HG03196 (cell line): ENCODE data around the gene PUM2.
"Not testable (repeated sequence)": the region's sequence is repeated elsewhere in the genome, so short reads cannot be mapped to it uniquely, and the experiment has no call there.

Experiments
- ATAC-seq: cut with Tn5 transposase; IDR thresholded peaks from one replicate; pipeline ENCODE4 v1.9.1; 2021; ENCODE audit not compliant: unreplicated experiment

The PUM2 gene, protein sequence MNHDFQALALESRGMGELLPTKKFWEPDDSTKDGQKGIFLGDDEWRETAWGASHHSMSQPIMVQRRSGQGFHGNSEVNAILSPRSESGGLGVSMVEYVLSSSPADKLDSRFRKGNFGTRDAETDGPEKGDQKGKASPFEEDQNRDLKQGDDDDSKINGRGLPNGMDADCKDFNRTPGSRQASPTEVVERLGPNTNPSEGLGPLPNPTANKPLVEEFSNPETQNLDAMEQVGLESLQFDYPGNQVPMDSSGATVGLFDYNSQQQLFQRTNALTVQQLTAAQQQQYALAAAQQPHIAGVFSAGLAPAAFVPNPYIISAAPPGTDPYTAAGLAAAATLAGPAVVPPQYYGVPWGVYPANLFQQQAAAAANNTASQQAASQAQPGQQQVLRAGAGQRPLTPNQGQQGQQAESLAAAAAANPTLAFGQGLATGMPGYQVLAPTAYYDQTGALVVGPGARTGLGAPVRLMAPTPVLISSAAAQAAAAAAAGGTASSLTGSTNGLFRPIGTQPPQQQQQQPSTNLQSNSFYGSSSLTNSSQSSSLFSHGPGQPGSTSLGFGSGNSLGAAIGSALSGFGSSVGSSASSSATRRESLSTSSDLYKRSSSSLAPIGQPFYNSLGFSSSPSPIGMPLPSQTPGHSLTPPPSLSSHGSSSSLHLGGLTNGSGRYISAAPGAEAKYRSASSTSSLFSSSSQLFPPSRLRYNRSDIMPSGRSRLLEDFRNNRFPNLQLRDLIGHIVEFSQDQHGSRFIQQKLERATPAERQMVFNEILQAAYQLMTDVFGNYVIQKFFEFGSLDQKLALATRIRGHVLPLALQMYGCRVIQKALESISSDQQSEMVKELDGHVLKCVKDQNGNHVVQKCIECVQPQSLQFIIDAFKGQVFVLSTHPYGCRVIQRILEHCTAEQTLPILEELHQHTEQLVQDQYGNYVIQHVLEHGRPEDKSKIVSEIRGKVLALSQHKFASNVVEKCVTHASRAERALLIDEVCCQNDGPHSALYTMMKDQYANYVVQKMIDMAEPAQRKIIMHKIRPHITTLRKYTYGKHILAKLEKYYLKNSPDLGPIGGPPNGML

DNA sequence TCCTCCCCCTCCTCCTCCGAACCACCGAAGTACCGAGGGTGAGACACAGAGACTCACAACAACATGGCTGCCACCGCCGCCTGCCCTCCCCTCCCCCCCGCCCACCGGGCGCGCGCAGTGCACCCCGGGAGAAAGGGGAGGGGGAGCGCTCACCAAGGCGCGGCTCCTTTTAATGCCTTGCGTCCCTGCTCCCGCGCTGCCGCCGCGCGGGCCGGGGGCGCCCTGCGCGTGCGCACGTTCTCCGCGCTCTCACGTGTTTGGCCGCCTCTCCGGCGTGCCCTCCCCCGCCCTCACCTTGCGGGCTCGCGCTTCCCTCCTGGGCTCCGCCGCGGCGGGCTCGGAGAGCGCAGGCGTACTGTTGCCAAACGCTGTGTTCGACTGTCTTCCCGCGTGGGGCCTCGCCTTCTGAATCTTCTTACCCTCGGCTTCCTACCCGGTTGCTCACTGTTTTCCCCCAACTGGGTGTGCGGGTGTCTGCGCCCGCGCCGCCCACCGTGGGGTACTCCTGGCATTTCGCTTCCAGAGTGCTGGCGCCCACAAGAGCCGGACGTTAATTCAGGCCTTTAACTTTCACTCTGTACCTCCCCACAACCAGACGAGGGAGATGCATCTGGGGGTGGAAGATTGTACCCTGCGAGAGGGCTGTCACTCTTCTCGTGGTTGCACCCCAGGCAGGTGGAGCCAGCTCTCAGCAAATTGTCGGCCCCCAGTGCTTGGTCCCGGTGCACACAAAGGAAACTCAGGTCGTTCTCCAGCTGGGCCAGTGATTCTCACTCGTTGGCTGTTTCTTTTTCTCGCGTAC is at the start of gene PUM2:
PUM2 (minus strand) TSS at position 92 of the 802 bp plus-strand sequence. CDS start 23,484 bp downstream, outside the sequence.
- ATAC-seq, result peak; percentile 82

DNA sequence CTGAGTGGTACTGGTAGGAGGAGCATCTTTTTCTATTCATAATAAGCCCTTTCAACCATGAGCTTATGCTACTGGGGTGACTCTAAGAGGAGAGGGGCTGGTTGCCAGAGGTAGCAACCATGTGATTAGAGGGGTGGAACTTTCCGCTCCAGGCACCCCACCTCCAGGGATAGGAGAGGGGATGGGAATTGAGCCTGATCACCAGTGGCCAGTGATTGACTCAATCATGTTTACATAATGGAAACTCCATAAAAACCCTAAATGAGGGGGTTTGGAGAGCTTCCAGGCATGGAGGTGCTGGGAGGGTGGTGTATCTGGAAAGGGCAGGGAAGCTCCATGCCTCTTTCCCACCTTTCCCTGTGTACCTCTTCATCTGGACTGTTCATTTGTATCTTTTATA is 49.7 kb upstream of the PUM2 start:
- no peak for ATAC-seq

DNA sequence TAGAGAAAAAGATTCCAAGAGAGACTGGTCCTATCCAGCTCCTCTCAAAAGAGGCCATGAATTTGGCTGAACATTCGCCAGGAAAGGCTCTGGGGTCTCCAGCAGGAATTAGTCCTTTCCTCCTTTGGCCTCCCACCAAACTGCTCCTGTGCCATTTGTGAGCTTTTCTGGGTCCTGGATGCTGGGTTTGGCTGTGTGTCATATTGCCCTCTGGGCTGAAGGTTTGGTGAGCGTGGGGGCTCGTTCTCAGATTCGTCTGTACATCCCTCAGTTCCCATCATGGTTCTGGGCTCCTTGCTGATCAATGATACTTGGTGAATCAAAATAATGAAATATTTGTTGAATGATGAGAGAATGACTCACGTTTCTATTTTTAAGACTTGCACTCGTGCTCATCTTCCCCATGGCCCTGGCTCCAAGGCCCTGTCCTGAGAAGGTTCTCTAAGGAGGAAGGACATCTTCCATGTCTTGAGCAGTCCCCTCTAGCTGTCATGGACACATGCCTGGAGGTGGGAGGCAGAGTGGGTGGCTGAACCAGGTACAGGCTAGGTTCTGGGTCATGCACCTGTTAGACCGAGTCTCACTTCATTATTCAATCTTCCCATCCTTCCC is 48.4 kb upstream of the PUM2 start:
- ATAC-seq, result no peak

DNA sequence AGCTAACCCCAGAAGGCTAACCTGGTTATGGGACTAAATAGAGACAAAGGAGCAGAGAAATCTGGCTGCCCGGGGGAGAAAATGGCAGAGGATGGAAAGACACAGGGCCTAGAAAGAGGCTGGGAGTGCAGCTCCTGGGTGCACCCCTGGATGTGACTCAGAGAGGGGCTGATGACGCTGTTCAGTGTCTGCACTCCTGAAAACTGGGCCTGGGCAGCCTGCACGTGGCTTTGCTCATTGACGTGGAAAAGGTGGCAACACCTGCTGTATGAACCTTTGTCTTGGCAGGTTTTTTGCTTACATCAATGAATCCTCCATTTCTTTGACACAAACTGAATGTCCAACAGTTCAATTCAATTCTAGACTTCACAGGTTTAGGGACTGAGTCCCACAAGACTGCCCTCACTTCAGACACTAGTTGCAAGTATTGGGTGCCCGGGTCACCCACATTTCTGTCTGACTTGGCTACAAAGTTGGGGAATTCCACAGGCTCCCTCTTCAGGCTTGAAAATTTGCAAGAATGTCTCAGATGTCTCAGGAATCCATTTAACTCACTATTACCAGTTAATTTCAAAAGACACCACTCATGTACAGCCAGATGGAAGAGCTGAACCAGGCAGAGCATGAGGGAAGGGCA is 47.3 kb upstream of the PUM2 start:
- no peak for ATAC-seq

DNA sequence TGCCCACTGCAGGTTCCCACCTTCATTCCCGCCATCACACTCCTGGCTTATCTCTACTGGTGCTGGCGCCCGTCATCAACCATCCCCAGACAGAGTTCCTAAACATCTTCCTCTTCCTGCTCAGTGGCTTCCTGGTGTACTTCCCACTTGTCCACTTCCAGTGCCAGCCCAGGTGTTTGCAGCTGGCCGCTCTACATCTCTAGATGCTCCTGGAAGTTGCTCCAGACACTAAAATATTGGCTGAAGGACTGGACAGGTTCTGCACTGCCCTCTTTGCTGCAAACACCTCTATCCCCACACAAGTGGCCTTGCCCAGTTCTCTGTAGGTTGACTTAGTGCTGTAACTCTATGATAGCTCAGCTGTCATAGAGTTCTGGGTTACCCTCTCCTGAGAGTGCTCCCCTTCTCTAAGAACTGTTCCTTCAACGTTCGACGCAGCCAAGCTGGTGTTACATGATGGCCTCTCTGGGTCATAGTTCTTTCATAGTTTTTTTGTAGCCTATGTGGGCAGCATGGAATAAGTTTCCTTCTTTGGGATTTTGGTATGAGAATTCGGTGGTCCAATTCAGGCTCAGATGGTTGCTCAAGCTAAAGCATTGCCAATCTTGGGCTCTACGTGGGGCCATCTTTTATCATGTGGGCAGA is 45.8 kb upstream of the PUM2 start:
- ATAC-seq, result no peak

DNA sequence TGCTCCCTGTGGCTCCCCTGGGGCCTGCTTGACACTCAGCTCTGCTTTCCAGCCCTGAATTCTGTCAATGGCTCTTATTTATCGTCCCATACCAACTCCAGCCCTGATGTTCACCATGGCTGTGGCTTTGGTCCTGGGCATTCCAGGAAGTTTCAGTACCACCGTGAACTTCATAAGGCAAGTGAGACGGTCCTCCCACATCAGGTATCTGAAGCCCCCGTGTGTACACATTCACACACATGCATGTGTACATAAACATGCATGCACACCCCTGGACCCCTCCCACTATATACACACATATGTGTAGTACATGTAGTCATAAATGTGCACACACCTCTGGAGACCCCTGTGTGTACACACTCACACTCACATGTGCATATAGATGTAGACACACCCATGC is 43.3 kb upstream of the PUM2 start:
- ATAC-seq, result no peak

DNA sequence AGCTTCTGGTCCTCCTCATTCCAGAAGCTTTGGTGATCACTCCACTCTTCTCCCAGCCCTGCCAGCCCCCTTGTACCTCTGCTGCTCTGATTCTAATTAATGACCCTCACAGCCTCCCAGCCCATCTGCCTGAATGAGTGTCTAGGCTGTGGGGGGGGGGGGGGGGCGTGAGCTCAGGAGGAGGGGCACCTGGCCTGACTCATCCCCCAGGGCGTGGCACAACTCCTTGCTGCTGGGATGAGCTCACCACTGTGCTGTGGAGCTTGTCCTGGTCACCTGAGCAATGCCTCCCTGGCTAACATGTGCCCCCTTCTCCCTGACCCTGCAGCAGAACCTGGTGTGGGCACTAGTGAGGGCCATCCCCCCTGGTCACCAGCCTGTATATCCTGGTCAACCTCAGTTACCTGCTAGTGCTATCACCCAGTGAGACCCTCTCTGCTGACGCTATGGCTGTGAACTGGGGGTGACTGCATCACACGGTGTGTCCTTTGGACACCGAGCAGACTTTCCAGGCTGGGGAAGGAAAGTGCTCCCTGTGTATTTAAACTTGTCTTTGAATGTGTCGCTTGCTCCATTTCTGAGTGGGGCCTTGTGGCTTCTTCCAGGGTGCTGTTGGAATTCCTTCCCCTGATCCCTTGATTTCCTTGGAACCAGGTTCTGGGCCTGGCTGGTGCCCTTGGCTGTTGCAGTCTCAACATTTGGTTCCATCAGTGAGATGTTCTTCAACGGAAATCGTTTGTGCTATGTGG is 41.5 kb upstream of the PUM2 start:
- ATAC-seq, result no peak

DNA sequence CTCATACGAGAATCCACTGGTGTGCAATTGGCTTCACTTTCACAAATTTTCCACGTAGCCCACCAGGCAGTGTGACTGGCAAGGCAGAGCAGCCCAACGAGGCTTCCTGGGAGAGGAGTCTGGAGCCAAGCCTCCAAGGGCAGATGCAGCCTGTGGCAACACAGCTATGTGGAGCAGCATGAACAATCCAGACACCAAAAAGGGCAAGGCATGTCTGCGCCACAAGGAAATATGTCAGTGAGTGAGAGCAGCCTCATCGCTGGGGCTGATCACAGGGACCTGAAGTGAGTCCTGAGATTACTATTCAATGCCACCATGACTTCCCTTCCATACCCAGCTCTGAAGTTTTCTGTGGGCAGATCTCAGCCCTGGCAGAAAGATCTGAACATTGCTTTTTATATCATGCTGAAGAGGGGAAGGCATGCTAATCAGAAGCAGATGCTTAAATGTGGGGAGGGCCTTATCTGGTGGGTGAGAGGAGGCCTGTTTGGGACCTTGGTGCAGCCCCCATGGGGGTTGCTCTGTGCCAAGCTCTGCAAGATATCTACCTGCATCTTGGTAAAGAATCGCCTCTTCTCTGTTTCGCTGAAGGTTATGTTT is 40.0 kb upstream of the PUM2 start:
- no peak for ATAC-seq

DNA sequence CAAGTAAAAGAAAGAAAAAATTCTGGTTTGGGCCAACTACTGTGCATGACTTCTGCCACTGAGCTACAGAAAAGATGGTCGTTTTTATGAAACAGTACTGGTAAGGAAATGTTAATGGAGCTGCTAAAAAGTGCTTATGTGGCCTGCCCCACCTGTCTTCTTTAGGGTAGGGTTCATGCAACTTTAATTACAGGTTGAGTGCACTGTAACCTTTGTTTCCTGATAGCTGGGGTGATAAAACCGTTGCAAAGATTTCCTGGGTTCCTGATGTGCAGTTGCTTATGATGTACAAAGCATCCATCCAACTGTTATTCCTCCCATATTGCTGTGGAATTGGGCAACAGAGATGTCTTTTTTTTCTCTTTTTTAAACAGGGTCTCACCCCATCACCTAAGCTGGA is 34.3 kb upstream of the PUM2 start:
- no peak for ATAC-seq

DNA sequence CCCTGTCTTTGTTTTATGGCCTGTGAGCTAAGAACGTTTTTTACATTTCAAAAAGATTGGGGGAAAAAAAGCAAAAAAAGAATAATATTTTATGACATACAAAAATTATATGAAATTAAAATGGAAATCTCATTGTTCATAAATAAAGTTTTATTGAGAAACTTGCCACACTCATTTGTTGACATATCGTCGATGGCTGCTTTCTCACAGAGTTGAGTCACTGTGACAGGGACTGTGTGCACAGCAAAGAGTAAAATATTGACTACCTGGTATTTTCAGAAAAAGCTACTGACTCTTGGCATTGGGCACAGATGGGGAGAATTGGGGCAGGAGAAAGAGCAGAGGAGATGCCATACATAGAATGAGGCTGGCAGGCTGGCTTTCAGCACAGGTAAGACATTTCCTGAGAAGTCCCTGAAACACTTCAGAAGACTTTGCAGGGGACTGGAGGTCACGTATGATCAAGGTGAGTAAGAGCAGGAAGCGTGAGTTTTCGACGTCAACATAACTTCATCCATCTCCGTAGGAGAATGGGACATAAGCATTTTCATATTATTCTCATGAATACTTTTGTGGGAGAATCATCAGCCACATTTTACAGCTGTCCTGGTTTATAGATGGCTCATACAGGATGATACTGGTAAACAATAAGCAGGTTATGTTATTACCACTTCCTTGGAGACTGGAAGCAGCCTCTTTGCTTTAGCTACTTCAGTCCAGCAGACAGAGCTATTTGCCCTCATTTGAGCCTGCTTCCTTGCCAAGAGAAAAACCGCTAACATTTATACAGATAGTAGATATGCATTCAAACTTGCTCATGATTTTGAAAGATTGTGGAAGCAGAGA is 32.5 kb upstream of the PUM2 start:
- no peak for ATAC-seq

DNA sequence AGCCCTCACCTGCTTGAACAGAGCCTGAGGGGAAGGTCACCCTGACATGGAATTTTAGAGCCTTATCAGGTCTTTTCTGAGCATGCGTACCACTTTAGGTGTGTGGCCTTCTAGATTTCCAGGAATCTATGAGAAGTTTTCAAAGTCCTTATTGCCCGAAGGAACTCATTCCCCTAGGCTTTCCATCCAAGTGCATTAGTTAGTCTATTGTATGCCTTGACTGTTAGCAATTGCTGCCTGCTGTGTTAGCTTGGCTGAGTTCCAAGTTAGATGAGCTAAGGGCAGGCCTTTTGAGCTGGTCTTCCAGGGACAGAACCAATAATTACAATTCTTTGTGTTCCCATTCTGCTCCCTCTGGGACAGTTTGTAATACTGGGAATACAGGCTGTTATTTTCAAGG is 30.8 kb upstream of the PUM2 start:
- ATAC-seq, result no peak

DNA sequence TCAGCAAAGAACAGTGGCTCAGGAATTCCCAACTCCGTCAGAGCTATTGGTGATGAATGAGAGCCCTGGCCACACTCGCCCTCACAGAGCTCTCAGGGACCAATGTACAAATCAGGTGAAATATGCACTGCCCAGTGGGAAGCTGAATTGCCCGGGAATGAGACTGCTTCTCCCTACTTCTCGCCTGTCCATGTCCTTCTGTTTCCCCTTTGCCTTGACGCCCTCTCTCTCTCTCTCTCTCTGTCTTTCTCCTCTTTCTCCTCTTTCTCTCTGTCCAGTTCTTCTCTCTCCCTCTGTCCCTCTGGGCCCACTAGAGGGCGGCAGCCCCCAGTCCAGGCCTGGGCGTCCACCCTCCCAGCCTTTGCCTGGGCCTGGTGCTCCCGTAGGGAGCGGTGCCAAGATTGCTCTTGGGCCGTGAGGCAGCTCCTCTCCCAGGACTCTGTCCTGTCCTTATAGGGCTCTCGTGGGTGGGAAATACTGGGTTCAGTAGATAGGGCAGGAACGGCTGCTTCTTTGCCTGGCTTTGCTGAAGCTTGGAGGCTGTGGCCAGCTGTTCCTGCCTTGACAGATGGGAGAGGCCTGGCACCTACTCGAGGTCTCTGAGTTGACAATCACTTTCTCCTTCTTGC is 28.4 kb upstream of the PUM2 start:
- no peak for ATAC-seq

DNA sequence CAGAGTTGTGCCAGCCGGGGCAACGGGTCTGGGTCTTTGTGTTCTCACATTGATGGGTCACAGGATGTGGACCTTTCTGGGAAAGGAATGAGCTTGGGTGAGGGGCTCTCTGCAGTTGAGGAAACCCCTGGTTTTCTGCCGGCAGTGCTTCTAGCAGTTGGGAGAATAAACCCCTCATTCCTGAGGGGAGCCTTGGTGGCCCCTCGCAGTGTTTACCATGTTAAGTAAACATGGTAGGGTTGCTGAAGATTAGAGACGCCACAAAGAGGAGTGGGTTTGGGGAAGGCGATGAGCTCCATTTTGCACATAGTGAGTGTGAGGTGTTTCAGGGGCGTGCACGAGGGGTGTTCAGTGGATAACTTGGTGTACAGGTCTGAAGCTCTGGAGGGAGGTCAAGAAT is 27.7 kb upstream of the PUM2 start:
- ATAC-seq, result no peak

DNA sequence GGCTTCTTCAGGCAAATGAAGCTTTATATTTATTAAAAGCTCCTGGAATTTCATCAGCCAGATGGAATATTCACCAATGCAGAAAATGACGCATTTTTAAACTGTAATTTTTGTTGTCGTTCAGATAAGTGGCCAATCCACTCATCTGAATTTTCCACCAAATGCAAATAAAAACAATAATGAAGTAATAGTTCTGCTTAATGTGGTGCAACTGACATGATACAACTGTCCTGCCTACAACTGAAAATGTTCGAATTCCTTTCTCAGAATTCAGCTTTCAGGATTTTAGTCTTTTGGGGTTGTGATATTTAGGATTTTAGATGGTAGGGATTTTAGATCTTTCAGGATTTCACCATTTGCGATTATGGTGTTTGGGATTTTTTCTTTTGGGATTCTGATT is 27.1 kb upstream of the PUM2 start:
- no peak for ATAC-seq

DNA sequence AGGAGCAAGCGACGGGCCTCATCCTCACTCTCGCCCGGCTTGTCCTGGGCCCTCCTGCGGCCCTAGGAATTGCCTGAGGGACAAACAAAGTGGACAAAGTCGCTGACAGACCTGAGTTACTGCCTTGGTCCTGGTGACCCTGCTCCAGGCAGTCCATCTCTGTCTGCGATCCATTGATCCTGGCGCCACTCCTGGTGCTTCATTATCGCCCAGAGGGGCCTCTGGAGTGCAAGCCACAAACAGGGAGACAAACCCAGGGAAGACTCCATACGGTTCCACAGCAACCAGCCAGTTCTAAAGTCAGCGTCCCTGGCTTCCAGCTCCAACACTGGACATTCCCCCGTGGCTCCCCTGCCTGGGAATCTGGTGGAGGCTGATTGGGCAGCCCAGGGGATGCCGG is 24.3 kb upstream of the PUM2 start:
- ATAC-seq, result not testable (repeated sequence)

DNA sequence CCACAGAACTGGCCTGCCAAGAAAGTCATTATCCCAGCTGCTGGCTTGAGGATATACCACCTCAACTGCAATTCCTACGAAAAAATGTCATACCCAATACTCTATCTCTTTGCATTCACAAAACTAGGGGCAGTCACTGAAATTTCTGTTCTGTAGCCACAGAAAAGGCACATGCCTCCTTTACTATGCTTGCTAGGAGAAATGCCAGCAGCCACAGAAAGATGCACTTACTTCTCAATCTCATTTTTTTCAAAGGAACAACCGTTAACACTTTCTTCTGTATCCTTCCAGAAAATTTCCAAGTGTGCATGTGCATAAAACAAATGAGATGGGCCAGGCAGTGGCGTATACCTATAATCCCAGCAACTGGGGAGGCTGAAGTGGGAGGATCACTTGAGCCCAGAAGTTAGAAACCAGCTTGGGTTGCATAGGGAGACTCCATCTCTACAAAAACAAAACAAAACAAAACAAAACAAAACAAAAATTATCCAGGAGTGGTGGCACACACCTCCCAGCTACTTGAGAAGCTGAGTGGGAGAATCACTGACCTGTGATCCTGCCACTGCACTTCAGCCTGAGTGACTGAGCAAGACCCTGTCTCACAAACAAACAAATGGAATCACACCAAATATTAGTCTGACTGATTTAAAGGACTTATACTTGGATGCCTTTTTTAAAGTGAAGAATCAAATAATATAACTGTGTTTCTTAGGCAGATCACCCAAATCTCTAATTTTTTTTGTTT is 22.4 kb upstream of the PUM2 start:
- ATAC-seq, result no peak
